B cell (primary cell): ENCODE data around the gene PCGF3. TPM values are rescaled to one million over a fixed set of nuclear protein-coding genes. Genes with fewer than 3 reads are reported as not detected.

Experiments used
- ATAC-seq: fragments of 200-7000 bp; cut with Tn5 transposase; one replicate; pipeline ENCODE4 v1.10.0; 2021; ENCODE audit warnings: low read depth, mild to moderate bottlenecking, moderate number of reproducible peaks, moderate library complexity
- CTCF ChIA-PET: fragments of 350-600 bp; sonication (Branson Sonifier 250); formaldehyde crosslinking; loops from one replicate; lab custom pipeline; 2021; ENCODE audit warnings: antibody characterized with exemption, inconsistent platforms; lab: Charles Lee
- POLR2A ChIA-PET: fragments of 350-600 bp; sonication (Branson Sonifier 250); formaldehyde crosslinking; loops from one replicate; lab custom pipeline; 2021; ENCODE audit warnings: antibody characterized with exemption; lab: Charles Lee
- DNase-seq: peaks from one replicate; pipeline ENCODE4 v3.0.0; 2013
- H2AFZ ChIP-seq: 2 replicates; pipeline ENCODE4 v1.6.1; 2012; ENCODE audit warnings: mild to moderate bottlenecking, low read depth, low read length; ENCODE audit not compliant: insufficient read depth, poor library complexity, severe bottlenecking
- H3K27ac ChIP-seq, 2 donors: 1 replicate in 1 of 2; 2 replicates in 1 of 2; pipeline ENCODE4 v1.5.1; 2012 to 2013; ENCODE audit warnings: low read length in 2 of 2, mild to moderate bottlenecking in 2 of 2, moderate library complexity in 1 of 2
- H3K27me3 ChIP-seq, 4 experiments: fragments of 200-600 bp in 1 of 4; sonication (generic) in 1 of 4; replicated peaks in 1 of 4; 1 replicate in 2 of 4; 2 replicates in 2 of 4; pipeline versions ENCODE4 v1.6.1 to v1.7.0; 2013 to 2016; ENCODE audit warnings: low read length in 3 of 4, mild to moderate bottlenecking in 2 of 4, mixed read lengths in 1 of 4, moderate library complexity in 1 of 4; ENCODE audit not compliant: insufficient read depth in 4 of 4, control insufficient read depth in 3 of 4; ENCODE audit errors: control extremely low read depth in 1 of 4
- H3K36me3 ChIP-seq, 2 experiments: replicated peaks in 1 of 2; 1 replicate in 1 of 2; 2 replicates in 1 of 2; pipeline versions ENCODE4 v1.6.1 to v1.7.1; 2013; ENCODE audit warnings: low read length in 1 of 2; ENCODE audit not compliant: insufficient read depth in 2 of 2, control insufficient read depth in 1 of 2; ENCODE audit errors: control extremely low read depth in 1 of 2, extremely low read depth in 1 of 2
- H3K4me1 ChIP-seq, 2 donors: fragments of 200-600 bp in 1 of 2; sonication (generic) in 1 of 2; 1 replicate in 1 of 2; 2 replicates in 1 of 2; pipeline versions ENCODE4 v1.5.1 to v1.6.1; 2013 to 2017; ENCODE audit warnings: low read length in 2 of 2; ENCODE audit not compliant: control insufficient read depth in 2 of 2, insufficient read depth in 2 of 2
- H3K4me2 ChIP-seq: replicated peaks from 2 replicates; pipeline ENCODE3; 2012; ENCODE audit warnings: mild to moderate bottlenecking, low read depth, low read length; ENCODE audit not compliant: poor library complexity, severe bottlenecking
- H3K4me3 ChIP-seq, 5 experiments: fragments of 200-600 bp in 1 of 5; sonication (generic) in 1 of 5; 1 replicate in 3 of 5; 2 replicates in 2 of 5; pipeline versions ENCODE4 v1.5.1 to v1.7.0; 2011 to 2016; ENCODE audit warnings: low read length in 4 of 5, mild to moderate bottlenecking in 4 of 5, low read depth in 2 of 5, control low read depth in 1 of 5, moderate library complexity in 1 of 5; ENCODE audit not compliant: insufficient read depth in 1 of 5; ENCODE audit errors: control extremely low read depth in 1 of 5, extremely low read depth in 1 of 5
- H3K79me2 ChIP-seq: fragments of 200-600 bp; sonication (generic); one replicate; pipeline ENCODE4 v1.6.0; 2016; ENCODE audit warnings: low read length; ENCODE audit not compliant: control insufficient read depth, insufficient read depth
- H3K9ac ChIP-seq: fragments of 200-600 bp; sonication (generic); 2 replicates; pipeline ENCODE4 v1.6.1; 2017; ENCODE audit warnings: mild to moderate bottlenecking, low read length, moderate library complexity
- H3K9me3 ChIP-seq, 3 donors: one replicate each; pipeline versions ENCODE4 v1.6.1 to v1.7.1; 2013; ENCODE audit warnings: low read length in 2 of 3; ENCODE audit not compliant: control insufficient read depth in 2 of 3, insufficient read depth in 1 of 3; ENCODE audit errors: control extremely low read depth in 1 of 3
- H4K20me1 ChIP-seq: 2 replicates; pipeline ENCODE4 v1.6.0; 2012; ENCODE audit warnings: mild to moderate bottlenecking, low read length; ENCODE audit not compliant: insufficient read depth, control insufficient read depth, poor library complexity, severe bottlenecking
- H3K27ac Mint-ChIP-seq: one replicate; pipeline ENCODE4 v1.8.0; 2021; ENCODE audit warnings: mixed read lengths
- H3K27me3 Mint-ChIP-seq: one replicate; pipeline ENCODE4 v1.8.0; 2021; ENCODE audit warnings: mixed read lengths
- H3K4me1 Mint-ChIP-seq: one replicate; pipeline ENCODE4 v1.8.0; 2021; ENCODE audit warnings: mixed read lengths
- H3K4me3 Mint-ChIP-seq: one replicate; pipeline ENCODE4 v1.8.0; 2021; ENCODE audit warnings: mixed read lengths
- H3K9me3 Mint-ChIP-seq: one replicate; pipeline ENCODE4 v1.8.0; 2022; ENCODE audit warnings: mixed read lengths; ENCODE audit not compliant: insufficient read depth
- CTCF ChIP-seq: fragments of 200-600 bp; IDR thresholded peaks from one replicate; pipeline ENCODE4 v1.8.0; 2022; ENCODE audit warnings: antibody characterized with exemption, mild to moderate bottlenecking
- EZH2 ChIP-seq: IDR thresholded peaks from 2 replicates; pipeline ENCODE4 v1.6.1; 2012; ENCODE audit warnings: borderline replicate concordance, low read depth, mild to moderate bottlenecking, moderate library complexity, low read length; ENCODE audit not compliant: insufficient read depth, poor library complexity, severe bottlenecking
- WGBS: methylation state at CpG from one replicate; pipeline ENCODE4 v1.1.5; 2013; ENCODE audit warnings: missing lambda C conversion rate; ENCODE audit not compliant: insufficient coverage; 5-methylcytosine and 5-hydroxymethylcytosine counted together
- intact Hi-C: fragments of 100-400 bp; cut with micrococcal nuclease; formaldehyde crosslinking; loops from one replicate; pipeline ENCODE4 v1.10.0; 2022
- polyA plus RNA-seq: library from polyadenylated mRNA; depleted of rRNA; stranded (reverse); fragments of >200 nt; gene quantifications from 2 replicates; pipeline ENCODE4 v1.2.3, GENCODE V29; 2012
- total RNA-seq, 2 donors: library from RNA; stranded (reverse); fragments of 120-200 nt in 1 of 2; gene quantifications; 1 replicate in 1 of 2; 2 replicates in 1 of 2; pipeline versions ENCODE4 v1.2.3 to v1.2.4, GENCODE V29; 2013 to 2022

Gene PCGF3
- total and polyA plus RNA-seq, 2 donors (not counting 1 experiment from before 2014, with no cell fraction given), result 65.7 to 90.3 TPM

- Mint-ChIP-seq H3K27me3 (no peaks in the 10 kb centered on the region), H3K4me1 (peaks cover 6% of the 10 kb centered on the region), H3K9me3 (no peaks in the 10 kb centered on the region), H3K27ac (no peak overlapping the region), H3K4me3 (no peak overlapping the region)
- peaks cover 88% of the 10 kb centered on the region for H4K20me1 ChIP-seq
- 99% methylated on average over 26 of the region's 28 CpGs for WGBS
- H2AFZ ChIP-seq, result no peak overlapping the region
- ChIA-PET POLR2A (no interaction called here), CTCF (no interaction called here)
- H3K4me2 ChIP-seq, result no peak overlapping the region
- no peaks in the 10 kb centered on the region for H3K27me3 ChIP-seq
- no peak for ATAC-seq
- H3K36me3 ChIP-seq, result no peaks in the 10 kb centered on the region
- no peak overlapping the region for H3K9ac ChIP-seq
- no peaks in the 10 kb centered on the region for H3K4me1 ChIP-seq
- no peak for TF ChIP-seq CTCF
- no peak for TF ChIP-seq EZH2
- H3K27ac ChIP-seq, result no peak overlapping the region
- DNase-seq, result no peak
- peaks cover 0 to 12% (median 0%) of the 10 kb centered on the region in 3 donors for H3K9me3 ChIP-seq
- intact Hi-C loops, result no loop called here
- H3K79me2 ChIP-seq, result peaks cover 80% of the 10 kb centered on the region
- no peak overlapping the region for H3K4me3 ChIP-seq
Measured at GRCh38 chr4:723751-724530, 18.3 kb downstream of the PCGF3 start.

- no peak overlapping the region for H3K27ac Mint-ChIP-seq
- intact Hi-C loops, result no loop called here
- no peaks in the 10 kb centered on the region for H3K4me1 ChIP-seq
- no peak overlapping the region for H2AFZ ChIP-seq
- no peak for DNase-seq
- CTCF ChIA-PET, result no interaction called here
- no peak overlapping the region for H3K4me2 ChIP-seq
- peaks cover 72% of the 10 kb centered on the region for H3K79me2 ChIP-seq
- H3K27ac ChIP-seq, result no peak overlapping the region
- no peak overlapping the region for H3K4me3 Mint-ChIP-seq
- H4K20me1 ChIP-seq, result peaks cover 82% of the 10 kb centered on the region
- H3K27me3 ChIP-seq, result no peaks in the 10 kb centered on the region
- no peak overlapping the region for H3K9ac ChIP-seq
- ATAC-seq, result no peak
- H3K4me1 Mint-ChIP-seq, result peaks cover 6% of the 10 kb centered on the region
- TF ChIP-seq CTCF, result no peak
- TF ChIP-seq EZH2, result no peak
- peaks cover 0 to 2% of the 10 kb centered on the region in 2 experiments for H3K36me3 ChIP-seq
- 92% methylated on average over 38 of the region's 41 CpGs for WGBS
- POLR2A ChIA-PET, result no interaction called here
- no peaks in the 10 kb centered on the region for H3K9me3 Mint-ChIP-seq
- peaks cover 0 to 12% (median 0%) of the 10 kb centered on the region in 3 donors for H3K9me3 ChIP-seq
- H3K27me3 Mint-ChIP-seq, result no peaks in the 10 kb centered on the region
- H3K4me3 ChIP-seq, result no peak overlapping the region
Measured at GRCh38 chr4:725391-726234, 20.0 kb downstream of the PCGF3 start.
